ENCODE measurements around the gene LDLRAD4.

DNA sequence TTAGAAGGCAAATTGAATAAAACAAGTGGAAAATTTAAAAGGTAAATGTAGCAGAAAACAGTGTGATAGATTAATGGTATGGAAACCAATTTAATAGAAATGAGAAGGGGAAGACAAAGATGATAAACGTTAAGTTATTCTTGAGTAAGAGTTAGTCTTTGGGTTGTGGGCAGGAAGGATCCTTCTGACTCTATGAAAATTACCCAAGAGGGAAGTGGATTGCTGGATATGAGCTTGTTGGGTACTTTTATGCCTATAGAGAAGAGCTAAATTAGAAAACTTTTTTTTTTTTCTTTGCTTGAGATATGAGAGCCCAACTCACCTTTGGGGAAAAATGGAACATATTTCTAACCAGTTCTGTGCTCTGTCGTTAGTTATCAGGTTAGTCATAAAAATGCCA, 144.0 kb downstream of the LDLRAD4 start:
- no peak for TF ChIP-seq EP300 (IDR thresholded peaks at IDR 0.05; ENCODE audit: borderline replicate concordance)
- no peak for TF ChIP-seq TAF1 (IDR thresholded peaks at IDR 0.05; ENCODE audit: low read depth)
- TF ChIP-seq NFIC (IDR thresholded peaks at IDR 0.05): no peak
- TF ChIP-seq FOXM1 (IDR thresholded peaks at IDR 0.05; ENCODE audit: borderline replicate concordance, low read depth): no peak
- TF ChIP-seq, protein P1, sequence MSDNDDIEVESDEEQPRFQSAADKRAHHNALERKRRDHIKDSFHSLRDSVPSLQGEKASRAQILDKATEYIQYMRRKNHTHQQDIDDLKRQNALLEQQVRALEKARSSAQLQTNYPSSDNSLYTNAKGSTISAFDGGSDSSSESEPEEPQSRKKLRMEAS (IDR thresholded peaks at IDR 0.05): no peak
- TF ChIP-seq REST (IDR thresholded peaks at IDR 0.05; ENCODE audit: low read depth): no peak
- no peak for TF ChIP-seq CREB1 (IDR thresholded peaks at IDR 0.05; ENCODE audit: low read depth)
- no peak for TF ChIP-seq RAD21 (IDR thresholded peaks at IDR 0.05; ENCODE audit: low read depth)
- TF ChIP-seq TEAD4 (IDR thresholded peaks at IDR 0.05): no peak
- TF ChIP-seq CEBPB (IDR thresholded peaks at IDR 0.05): no peak
- no peak for TF ChIP-seq ZBTB7A (IDR thresholded peaks at IDR 0.05; ENCODE audit: low read depth)
- TF ChIP-seq EGR1 (IDR thresholded peaks at IDR 0.05): no peak
- TF ChIP-seq YY1 (IDR thresholded peaks at IDR 0.05; ENCODE audit: low read depth): no peak
- TF ChIP-seq, protein P2, sequence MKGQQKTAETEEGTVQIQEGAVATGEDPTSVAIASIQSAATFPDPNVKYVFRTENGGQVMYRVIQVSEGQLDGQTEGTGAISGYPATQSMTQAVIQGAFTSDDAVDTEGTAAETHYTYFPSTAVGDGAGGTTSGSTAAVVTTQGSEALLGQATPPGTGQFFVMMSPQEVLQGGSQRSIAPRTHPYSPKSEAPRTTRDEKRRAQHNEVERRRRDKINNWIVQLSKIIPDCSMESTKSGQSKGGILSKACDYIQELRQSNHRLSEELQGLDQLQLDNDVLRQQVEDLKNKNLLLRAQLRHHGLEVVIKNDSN (IDR thresholded peaks at IDR 0.05): no peak
